Caco-2 (cell line): ENCODE data around the gene ANKRD27. TPM values are rescaled to one million over a fixed set of nuclear protein-coding genes. Genes with fewer than 3 reads are reported as not detected.

Experiments
- BruUV-seq: library from RNA; stranded (reverse); fragments of 400-500 nt; replicated peaks from 2 replicates; lab custom pipeline; 2021; lab: Mats Ljungman, UMichigan
- CTCF ChIA-PET: fragments of 300-600 bp; sonication (Branson Sonifier 250); formaldehyde crosslinking; loops from one replicate; lab custom pipeline; 2022; ENCODE audit warnings: antibody characterized with exemption; lab: Charles Lee
- POLR2A ChIA-PET: fragments of 300-600 bp; sonication (Branson Sonifier 250); formaldehyde crosslinking; loops from one replicate; lab custom pipeline; 2022; ENCODE audit warnings: antibody characterized with exemption; lab: Charles Lee
- DNase-seq, 2 experiments: peaks; one replicate each; pipeline versions ENCODE4 v3.0.0 to v3.0.0-alpha.2; 2020 to 2022
- H3K27me3 ChIP-seq: replicated peaks from 2 replicates; pipeline ENCODE4 v1.6.0; 2011; ENCODE audit warnings: low read length; ENCODE audit not compliant: control insufficient read depth, insufficient read depth
- H3K36me3 ChIP-seq: 2 replicates; pipeline ENCODE4 v1.5.1; 2011; ENCODE audit warnings: low read length; ENCODE audit not compliant: control insufficient read depth, insufficient read depth
- H3K4me1 ChIP-seq: fragments of 250-450 bp; sonication (Bioruptor Pico); 2 replicates; pipeline ENCODE4 v1.5.1; 2020; ENCODE audit warnings: mild to moderate bottlenecking
- H3K4me3 ChIP-seq: 2 replicates; pipeline ENCODE4 v1.5.1; 2011; ENCODE audit warnings: low read depth, mild to moderate bottlenecking, control low read depth, low read length
- H3K9me3 ChIP-seq: fragments of 250-450 bp; sonication (Bioruptor Pico); 2 replicates; pipeline ENCODE4 v1.5.1; 2020; ENCODE audit warnings: mild to moderate bottlenecking, moderate library complexity
- H3K27ac Mint-ChIP-seq: one replicate; pipeline ENCODE4 v1.8.0; 2022; ENCODE audit warnings: mixed read lengths; ENCODE audit not compliant: unreplicated experiment
- H3K27me3 Mint-ChIP-seq: one replicate; pipeline ENCODE4 v1.8.0; 2022; ENCODE audit warnings: mixed read lengths; ENCODE audit not compliant: insufficient read depth, unreplicated experiment
- H3K36me3 Mint-ChIP-seq: one replicate; pipeline ENCODE4 v1.8.0; 2022; ENCODE audit warnings: mild to moderate bottlenecking, mixed read lengths; ENCODE audit not compliant: insufficient read depth, unreplicated experiment
- H3K4me1 Mint-ChIP-seq: one replicate; pipeline ENCODE4 v1.8.0; 2022; ENCODE audit warnings: low read depth, mixed read lengths; ENCODE audit not compliant: unreplicated experiment
- H3K4me3 Mint-ChIP-seq: one replicate; pipeline ENCODE4 v1.8.0; 2022; ENCODE audit warnings: mild to moderate bottlenecking, moderate library complexity, mixed read lengths; ENCODE audit not compliant: unreplicated experiment
- H3K9me3 Mint-ChIP-seq: one replicate; pipeline ENCODE4 v1.8.0; 2022; ENCODE audit warnings: mixed read lengths; ENCODE audit not compliant: unreplicated experiment
- CTCF ChIP-seq, 2 experiments: fragments of 200-600 bp in 1 of 2; IDR thresholded peaks; 1 replicate in 1 of 2; 2 replicates in 1 of 2; pipeline versions ENCODE4 v1.5.1 to v1.8.0; 2011 to 2022; ENCODE audit warnings: antibody characterized with exemption in 1 of 2, control low read depth in 1 of 2, inconsistent platforms in 1 of 2, low read depth in 1 of 2, low read length in 1 of 2, mild to moderate bottlenecking in 1 of 2, moderate library complexity in 1 of 2; ENCODE audit not compliant: insufficient read depth in 1 of 2, severe bottlenecking in 1 of 2, unreplicated experiment in 1 of 2
- intact Hi-C: fragments of 100-400 bp; cut with micrococcal nuclease; formaldehyde crosslinking; loops from one replicate; pipeline ENCODE4 v1.10.0; 2022; ENCODE audit not compliant: unreplicated experiment
- total RNA-seq: library from RNA; stranded (reverse); gene quantifications from 2 replicates; pipeline ENCODE4 v1.2.3, GENCODE V29; 2022

Gene ANKRD27
- total RNA-seq, 1 experiment from 2014 or later: 54.3 TPM

- Histone ChIP-seq H3K9me3 (no peaks in the 10 kb centered on the region), H3K4me3 (no peak overlapping the region), H3K27me3 (no peaks in the 10 kb centered on the region), H3K4me1 (peaks cover 21% of the 10 kb centered on the region), H3K36me3 (0 out of 2 replicates have a peak, but pooled peaks cover 2% of the 10 kb centered on the region)
- CTCF ChIA-PET: no interaction called here
- no peak for TF ChIP-seq CTCF (IDR thresholded peaks at IDR 0.05; ENCODE audit: insufficient read depth in 1 of 2, low read depth in 1 of 2, low read length in 1 of 2, severe bottlenecking in 1 of 2, unreplicated experiment in 1 of 2)
- Mint-ChIP-seq H3K9me3 (no peaks in the 10 kb centered on the region), H3K4me3 (no peak overlapping the region), H3K4me1 (peaks cover 31% of the 10 kb centered on the region), H3K27ac (no peak overlapping the region), H3K27me3 (no peaks in the 10 kb centered on the region), H3K36me3 (peaks cover 38% of the 10 kb centered on the region)
- intact Hi-C loops: loop anchor here (10.0 kb wide), 2 partner anchors 77 to 267 kb away; partner anchors contain the start of gene DPY19L3
- BruUV-seq: no TSS peak
- no peak for DNase-seq
- POLR2A ChIA-PET: no interaction called here
These were observed 2.9 kb downstream of the ANKRD27 start for GRCh38 chr19:32671883-32672593.

GRCh38 chr19:32669310-32669709, 5.7 kb downstream of the ANKRD27 start:
- peaks cover 35% of the 10 kb centered on the region for H3K36me3 Mint-ChIP-seq
- CTCF ChIA-PET: interaction anchor here (0.6 kb wide), 1 partner anchor 20 kb away, joined by 3 read pairs; no protein-coding TSS in a partner anchor
- Histone ChIP-seq H3K4me1 (peaks cover 15% of the 10 kb centered on the region), H3K36me3 (peaks cover 3% of the 10 kb centered on the region; the same call in 1 of the 2 replicates), H3K9me3 (no peaks in the 10 kb centered on the region), H3K27me3 (no peaks in the 10 kb centered on the region), H3K4me3 (no peak overlapping the region)
- POLR2A ChIA-PET: no interaction called here
- intact Hi-C loops: no loop called here
- H3K4me3 Mint-ChIP-seq: peak overlapping the region; percentile 52
- DNase-seq: no peak
- no TSS peak for BruUV-seq
- no peaks in the 10 kb centered on the region for H3K27me3 Mint-ChIP-seq
- peaks cover 31% of the 10 kb centered on the region for H3K4me1 Mint-ChIP-seq
- no peaks in the 10 kb centered on the region for H3K9me3 Mint-ChIP-seq
- H3K27ac Mint-ChIP-seq: peak overlapping the region; percentile 90
- TF ChIP-seq CTCF (IDR thresholded peaks at IDR 0.05; ENCODE audit: insufficient read depth in 1 of 2, low read depth in 1 of 2, low read length in 1 of 2, severe bottlenecking in 1 of 2, unreplicated experiment in 1 of 2): no peak

GRCh38 chr19:32666084-32666483, 8.9 kb downstream of the ANKRD27 start:
- no peak overlapping the region for H3K27ac Mint-ChIP-seq
- BruUV-seq: no TSS peak
- Histone ChIP-seq H3K9me3 (no peaks in the 10 kb centered on the region), H3K27me3 (no peaks in the 10 kb centered on the region), H3K4me3 (no peak overlapping the region), H3K4me1 (peaks cover 15% of the 10 kb centered on the region), H3K36me3 (peaks cover 1% of the 10 kb centered on the region; the same call in 1 of the 2 replicates)
- CTCF ChIA-PET: interaction anchor here (0.7 kb wide), 1 partner anchor 175 kb away, joined by 5 read pairs; no protein-coding TSS in a partner anchor
- no peak for TF ChIP-seq CTCF (IDR thresholded peaks at IDR 0.05; ENCODE audit: insufficient read depth in 1 of 2, low read depth in 1 of 2, low read length in 1 of 2, severe bottlenecking in 1 of 2, unreplicated experiment in 1 of 2)
- H3K27me3 Mint-ChIP-seq: no peaks in the 10 kb centered on the region
- no peak for DNase-seq
- POLR2A ChIA-PET: no interaction called here
- no peak overlapping the region for H3K4me3 Mint-ChIP-seq
- H3K4me1 Mint-ChIP-seq: peaks cover 13% of the 10 kb centered on the region
- peaks cover 34% of the 10 kb centered on the region for H3K36me3 Mint-ChIP-seq
- H3K9me3 Mint-ChIP-seq: no peaks in the 10 kb centered on the region
- intact Hi-C loops: no loop called here
